Inflammatory macrophage (primary cell): ENCODE data around the gene PARD3B.

Experiments
- DNase-seq, 2 donors: peaks; one replicate each; pipeline ENCODE4 v3.0.0-alpha.2; 2020 to 2022

PARD3B gene

GRCh38 chr2:205427112-205427511, 881.8 kb downstream of the PARD3B start:
- no peak for DNase-seq

DNA sequence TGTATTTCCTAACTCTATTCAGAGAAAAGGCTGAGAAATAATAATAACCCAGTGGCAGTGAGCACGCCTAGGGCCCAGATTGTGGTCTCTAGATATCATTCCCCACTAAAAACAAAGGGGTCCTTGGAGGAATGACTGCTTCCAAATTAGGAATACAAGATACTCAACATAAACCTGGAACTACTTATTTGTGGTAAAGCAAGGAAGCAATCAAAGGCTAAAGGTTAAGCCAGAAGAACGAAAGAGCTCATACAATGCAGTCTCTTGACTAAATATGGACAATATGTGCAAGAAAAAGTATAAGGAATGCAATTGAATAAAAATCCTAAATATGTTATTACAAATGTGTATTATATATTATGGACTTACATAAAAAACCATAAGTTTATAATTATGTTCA, 883.5 kb downstream of the PARD3B start:
- DNase-seq = no peak

- DNase-seq = no peak
Measured at GRCh38 chr2:205435970-205436369, 890.7 kb downstream of the PARD3B start.

- no peak for DNase-seq
Measured at GRCh38 chr2:205438241-205438640, 893.0 kb downstream of the PARD3B start.

DNA sequence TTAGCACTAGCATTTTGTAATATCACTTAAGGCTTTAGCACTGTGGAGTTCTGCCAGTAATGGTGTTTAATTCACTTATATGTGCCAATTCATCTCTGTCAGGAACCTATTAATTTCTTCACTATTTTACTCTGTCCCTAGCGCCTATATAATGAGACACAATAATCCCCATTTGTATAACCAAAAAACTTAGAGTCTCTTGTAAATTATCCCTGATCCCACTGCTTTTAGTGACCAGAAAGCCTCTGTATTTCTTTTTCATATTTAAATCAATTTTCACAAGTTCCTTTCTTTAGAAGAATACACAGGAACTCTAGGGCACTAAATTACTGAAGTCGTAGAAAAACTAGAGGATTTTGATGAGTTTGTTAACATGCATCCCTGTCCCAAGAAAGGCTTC, 894.3 kb downstream of the PARD3B start:
- DNase-seq = no peak

DNA sequence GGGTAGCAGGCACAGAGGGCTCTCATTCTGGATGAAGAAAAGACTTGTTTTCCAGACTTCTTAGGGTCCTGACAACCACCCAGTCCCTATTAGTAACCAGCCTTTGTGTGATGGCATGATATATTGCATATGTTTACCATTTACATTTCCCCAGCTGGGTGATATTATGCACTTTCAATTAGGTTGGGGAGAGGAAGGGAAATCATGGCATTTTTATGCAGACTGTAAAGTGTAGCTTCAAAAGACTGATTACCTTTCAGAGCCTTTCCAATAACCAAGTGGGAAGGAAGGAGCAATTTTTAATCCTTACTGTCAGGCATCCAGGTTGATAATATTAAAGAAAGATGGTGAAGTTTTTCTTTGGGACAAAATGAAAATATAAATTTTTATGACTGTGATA, 896.2 kb downstream of the PARD3B start:
- no peak for DNase-seq

GRCh38 chr2:205448189-205448588, 902.9 kb downstream of the PARD3B start:
- no peak for DNase-seq

DNA sequence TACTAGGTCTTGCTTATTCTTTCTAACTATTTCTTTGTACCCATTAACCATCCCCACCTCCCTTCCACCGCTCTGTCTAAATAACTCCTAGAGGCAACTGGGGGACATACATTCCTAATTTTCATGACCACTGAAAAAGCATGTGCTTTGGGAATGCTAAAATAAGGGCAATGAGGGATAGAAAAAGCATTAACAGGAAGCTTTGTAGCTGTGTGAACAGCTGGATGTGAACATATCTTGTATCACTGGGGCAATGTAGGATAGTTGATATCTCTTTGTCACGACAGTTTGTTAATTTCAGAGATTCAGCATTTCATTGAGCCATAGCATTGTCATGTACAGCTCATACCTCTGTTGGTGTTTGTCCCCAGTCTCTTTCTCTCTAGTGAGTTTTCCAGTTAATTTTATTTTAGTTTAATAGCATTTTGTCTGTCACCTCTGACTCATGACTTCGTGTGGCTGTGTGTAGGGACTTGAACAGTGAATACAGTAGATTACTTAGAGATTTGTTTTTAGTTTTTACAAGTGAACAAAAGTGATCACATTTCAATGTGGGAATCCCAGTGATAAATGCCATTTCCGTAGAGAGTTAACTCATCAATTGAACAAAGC, 906.7 kb downstream of the PARD3B start:
- DNase-seq = no peak

GRCh38 chr2:205453202-205453601, 907.9 kb downstream of the PARD3B start:
- no peak for DNase-seq

- no peak for DNase-seq
Measured at GRCh38 chr2:205456682-205457081, 911.4 kb downstream of the PARD3B start.

GRCh38 chr2:205460217-205460616, 914.9 kb downstream of the PARD3B start:
- no peak for DNase-seq

- DNase-seq = no peak
Measured at GRCh38 chr2:205461169-205461568, 915.9 kb downstream of the PARD3B start.

DNA sequence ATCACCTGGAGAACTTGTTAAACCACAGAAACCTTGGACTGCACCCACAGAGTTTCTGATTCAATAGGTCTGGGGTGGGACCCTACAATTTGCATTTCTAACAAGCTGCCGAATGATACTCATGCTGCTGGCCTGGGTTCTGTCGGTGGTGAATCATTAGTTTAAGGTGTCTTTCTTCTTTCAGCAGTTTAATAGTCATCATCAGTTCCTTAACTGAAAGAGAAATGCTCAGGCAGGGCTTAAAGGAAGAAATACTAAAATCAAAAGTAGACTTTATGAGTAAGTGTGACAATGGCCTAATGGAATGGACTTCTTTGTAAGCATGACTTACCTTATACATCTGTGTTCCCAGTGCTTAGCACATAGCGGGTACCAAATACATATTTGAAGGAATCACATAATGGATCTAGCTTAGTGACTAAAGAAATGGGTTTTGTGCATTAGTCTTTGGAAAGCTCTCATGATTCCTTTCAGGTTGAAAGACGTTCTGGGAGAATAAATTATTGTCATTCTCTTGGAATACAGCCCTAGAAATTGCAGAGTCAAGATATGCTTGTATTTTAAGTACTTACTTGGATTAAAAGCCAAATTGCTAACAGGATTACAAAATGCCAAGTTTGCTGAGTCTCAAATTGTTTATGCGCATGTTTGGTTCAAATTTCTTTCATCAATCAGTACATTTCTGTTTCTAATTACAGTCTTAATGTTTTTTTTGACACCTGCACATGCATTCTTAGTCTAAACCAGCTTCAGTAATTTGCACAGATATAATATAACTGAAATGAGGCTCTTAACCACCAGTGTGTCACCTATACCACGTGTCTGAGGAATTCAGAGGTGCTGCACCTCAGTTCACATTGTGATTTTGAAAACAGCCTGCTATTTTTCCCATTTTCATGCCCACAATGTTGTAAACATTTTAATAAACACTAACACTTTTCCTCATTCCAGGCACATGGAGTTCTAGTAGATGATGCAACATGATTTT, 916.7 kb downstream of the PARD3B start:
- DNase-seq = no peak

- no peak for DNase-seq
Measured at GRCh38 chr2:205462681-205463345, 917.5 kb downstream of the PARD3B start.

GRCh38 chr2:205463466-205464025, 918.3 kb downstream of the PARD3B start:
- no peak for DNase-seq

- no peak for DNase-seq
Measured at GRCh38 chr2:205464681-205465080, 919.4 kb downstream of the PARD3B start.

- no peak for DNase-seq
Measured at GRCh38 chr2:205465791-205466190, 920.5 kb downstream of the PARD3B start.

GRCh38 chr2:205471776-205472175, 926.5 kb downstream of the PARD3B start:
- DNase-seq = no peak

GRCh38 chr2:205473791-205474190, 928.5 kb downstream of the PARD3B start:
- DNase-seq = no peak

GRCh38 chr2:205474741-205475415, 929.6 kb downstream of the PARD3B start:
- no peak for DNase-seq

GRCh38 chr2:205475416-205475768, 930.1 kb downstream of the PARD3B start:
- DNase-seq = no peak

DNA sequence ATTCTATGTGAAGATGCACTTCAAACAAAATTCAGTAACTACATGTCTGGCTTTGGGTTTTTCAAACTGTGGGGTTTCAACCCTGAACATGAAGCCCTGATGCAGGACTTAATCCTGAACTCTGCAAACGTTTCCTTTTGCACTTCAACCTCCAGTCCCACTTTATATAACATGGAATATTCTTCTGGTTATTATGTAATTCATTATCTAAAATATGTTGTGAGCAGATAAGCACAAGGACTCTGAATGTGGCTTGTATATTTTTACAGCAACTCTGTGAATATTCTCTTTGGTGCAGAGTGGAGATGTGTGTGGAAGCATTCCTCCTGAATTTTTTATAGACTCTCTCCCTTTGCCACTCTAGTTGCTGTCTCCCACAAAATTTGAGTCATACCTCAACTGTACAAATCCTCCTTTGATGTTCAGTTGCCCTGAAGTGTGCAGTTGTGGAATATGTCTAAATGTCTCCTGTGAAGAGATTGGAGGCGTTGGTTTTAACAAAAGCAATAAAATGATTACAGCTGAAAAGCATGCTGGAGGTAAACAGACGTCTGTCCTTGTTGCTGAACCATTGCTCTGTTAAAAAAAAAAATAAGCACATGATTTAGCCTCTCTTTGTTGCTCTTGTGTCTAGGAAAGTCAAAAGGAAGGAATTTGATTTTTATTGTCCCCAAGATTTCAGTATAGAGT, 931.9 kb downstream of the PARD3B start:
- DNase-seq = no peak
